GM10248 (cell line): ENCODE measurements around the gene RYK.

Experiments used
- CTCF ChIA-PET: fragments of 300-600 bp; sonication (Branson Sonifier 250); formaldehyde crosslinking; extraction: SDS; loops from one replicate; lab custom pipeline; 2021; ENCODE audit warnings: antibody characterized with exemption; lab: Yijun Ruan, JAX
- POLR2A ChIA-PET: fragments of 350-650 bp; sonication (Branson Sonifier 250); formaldehyde crosslinking; extraction: SDS; loops from one replicate; lab custom pipeline; 2020; ENCODE audit warnings: antibody characterized with exemption; lab: Yijun Ruan, JAX
- DNase-seq: peaks from one replicate; pipeline ENCODE4 v3.0.0; 2012; ENCODE audit errors: extremely low spot score
- TF ChIP-seq, protein P1 (sequence below): IDR thresholded peaks from 2 replicates; pipeline ENCODE4 v1.5.1; 2012; ENCODE audit warnings: mild to moderate bottlenecking, low read depth; ENCODE audit errors: extremely low read depth, missing control alignments, control extremely low read depth

Gene RYK

DNA sequence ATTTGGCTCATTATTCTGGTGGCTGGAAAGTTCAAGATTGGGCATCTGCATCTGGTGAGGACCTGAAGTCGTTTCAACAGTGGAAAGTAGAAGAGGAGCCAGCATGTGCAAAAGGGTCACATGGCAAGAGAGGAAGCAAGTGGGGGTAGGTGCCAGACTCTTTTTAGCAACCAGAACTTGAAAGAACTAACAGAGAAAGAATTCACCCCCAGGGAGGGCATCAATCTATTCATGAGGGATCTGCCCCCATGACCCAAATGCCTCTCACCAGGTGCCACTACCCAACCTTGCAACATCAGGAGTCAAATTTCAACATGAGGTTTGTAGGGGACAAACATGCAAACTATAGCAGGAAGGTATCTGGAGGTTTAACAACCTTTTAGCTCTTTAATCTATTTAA lies 10.3 kb upstream of the RYK start:
- no peak for DNase-seq
- ChIA-PET POLR2A (no interaction called here), CTCF (interaction anchor here (1.9 kb wide), 1 partner anchor 49 kb away, joined by 13 read pairs; no protein-coding TSS in a partner anchor)
- TF ChIP-seq, protein P1, sequence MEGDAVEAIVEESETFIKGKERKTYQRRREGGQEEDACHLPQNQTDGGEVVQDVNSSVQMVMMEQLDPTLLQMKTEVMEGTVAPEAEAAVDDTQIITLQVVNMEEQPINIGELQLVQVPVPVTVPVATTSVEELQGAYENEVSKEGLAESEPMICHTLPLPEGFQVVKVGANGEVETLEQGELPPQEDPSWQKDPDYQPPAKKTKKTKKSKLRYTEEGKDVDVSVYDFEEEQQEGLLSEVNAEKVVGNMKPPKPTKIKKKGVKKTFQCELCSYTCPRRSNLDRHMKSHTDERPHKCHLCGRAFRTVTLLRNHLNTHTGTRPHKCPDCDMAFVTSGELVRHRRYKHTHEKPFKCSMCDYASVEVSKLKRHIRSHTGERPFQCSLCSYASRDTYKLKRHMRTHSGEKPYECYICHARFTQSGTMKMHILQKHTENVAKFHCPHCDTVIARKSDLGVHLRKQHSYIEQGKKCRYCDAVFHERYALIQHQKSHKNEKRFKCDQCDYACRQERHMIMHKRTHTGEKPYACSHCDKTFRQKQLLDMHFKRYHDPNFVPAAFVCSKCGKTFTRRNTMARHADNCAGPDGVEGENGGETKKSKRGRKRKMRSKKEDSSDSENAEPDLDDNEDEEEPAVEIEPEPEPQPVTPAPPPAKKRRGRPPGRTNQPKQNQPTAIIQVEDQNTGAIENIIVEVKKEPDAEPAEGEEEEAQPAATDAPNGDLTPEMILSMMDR: no peak

DNA sequence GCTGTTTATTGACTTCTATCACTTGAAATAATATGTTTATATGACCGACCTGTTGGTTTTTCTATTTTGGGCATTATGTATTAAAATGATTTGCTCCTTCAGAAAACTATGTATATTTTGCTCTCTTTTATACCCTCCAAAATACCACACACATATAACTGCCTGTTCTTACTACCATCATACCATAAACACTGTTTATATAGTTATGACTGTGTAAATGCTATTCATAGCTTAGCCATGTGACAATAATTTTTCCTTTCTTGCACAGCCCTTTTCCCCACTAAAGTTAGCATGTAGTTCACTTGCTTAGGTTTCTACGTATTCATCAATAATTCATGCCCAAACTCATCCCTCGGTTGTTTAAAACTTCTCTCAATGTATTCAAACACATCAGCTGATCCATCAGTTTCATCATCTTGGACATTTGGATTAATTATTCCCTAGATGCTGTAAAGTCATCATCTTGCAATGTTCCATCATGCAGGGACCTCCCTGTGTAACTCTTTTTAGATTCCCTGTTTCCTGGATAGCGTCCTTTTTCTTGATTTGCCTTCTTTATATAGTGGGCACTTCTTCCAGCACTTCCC lies 8.2 kb upstream of the RYK start:
- TF ChIP-seq, protein P1: no peak
- ChIA-PET POLR2A (no interaction called here), CTCF (interaction anchor here (0.6 to 1.2 kb wide), 2 partner anchors 46 to 47 kb away, joined by 3 to 4 read pairs; no protein-coding TSS in a partner anchor)
- no peak for DNase-seq

DNA sequence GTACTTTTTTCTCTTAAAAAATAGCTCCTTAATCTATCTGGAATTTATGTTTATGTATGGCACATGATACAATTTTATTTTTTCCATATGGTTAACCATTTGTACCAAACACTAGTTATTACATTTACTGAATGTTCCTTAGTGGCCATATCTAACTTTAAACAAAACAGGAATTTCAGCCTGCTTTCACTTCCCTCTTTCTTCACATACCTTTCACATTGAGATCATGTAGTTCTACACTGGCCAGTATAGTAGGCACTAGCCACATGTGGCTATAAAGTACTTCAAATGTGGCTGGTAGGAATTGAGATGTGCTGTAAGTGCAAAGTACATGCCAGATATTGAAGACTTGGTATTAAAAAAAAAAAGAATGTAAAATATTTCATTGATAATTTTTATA lies 4.7 kb upstream of the RYK start:
- POLR2A ChIA-PET: no interaction called here
- no peak for DNase-seq
- TF ChIP-seq, protein P1: no peak
- CTCF ChIA-PET: interaction anchor here (1.0 to 1.5 kb wide), 2 partner anchors 16 to 42 kb away, joined by 3 to 4 read pairs; no protein-coding TSS in a partner anchor

DNA sequence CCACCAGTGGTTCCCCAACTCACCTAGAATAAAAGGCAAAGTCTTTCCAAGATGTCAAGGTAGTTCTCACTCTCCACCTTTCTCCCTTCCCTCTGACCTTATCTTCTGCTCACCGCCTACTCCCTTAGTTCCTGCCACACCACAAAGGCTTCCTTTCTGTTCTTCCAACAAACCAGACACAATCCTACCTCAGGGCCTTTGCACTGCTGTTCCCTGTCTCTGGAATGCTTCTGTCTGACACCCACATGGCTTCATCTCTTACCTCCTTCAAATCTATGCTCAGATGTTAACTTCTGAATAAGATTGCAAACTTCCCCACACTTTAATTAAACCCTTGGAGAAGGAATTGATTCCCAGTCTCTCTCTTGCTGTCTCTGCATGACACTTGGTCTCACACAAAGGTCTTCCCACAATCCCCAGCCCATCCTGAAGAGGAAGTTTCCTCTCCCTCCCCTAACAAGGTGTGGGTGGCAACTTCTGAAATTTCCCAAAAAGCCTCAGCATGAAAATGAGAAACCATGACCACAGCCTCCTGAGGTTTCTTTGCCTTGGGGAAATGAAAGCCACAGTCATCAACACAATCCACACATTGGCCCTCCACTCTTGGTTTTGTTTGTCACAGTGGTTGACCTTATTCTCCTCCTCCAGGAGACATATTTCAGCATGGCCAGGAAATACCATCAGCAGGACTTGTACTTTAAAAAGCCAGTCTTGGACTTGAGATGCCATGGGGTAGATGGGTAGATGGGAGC lies 3.0 kb upstream of the RYK start:
- ChIA-PET CTCF (interaction anchor here (0.9 to 1.0 kb wide), 2 partner anchors 10 to 41 kb away, joined by 3 to 4 read pairs; no protein-coding TSS in a partner anchor), POLR2A (no interaction called here)
- no peak for DNase-seq
- TF ChIP-seq, protein P1: no peak

DNA sequence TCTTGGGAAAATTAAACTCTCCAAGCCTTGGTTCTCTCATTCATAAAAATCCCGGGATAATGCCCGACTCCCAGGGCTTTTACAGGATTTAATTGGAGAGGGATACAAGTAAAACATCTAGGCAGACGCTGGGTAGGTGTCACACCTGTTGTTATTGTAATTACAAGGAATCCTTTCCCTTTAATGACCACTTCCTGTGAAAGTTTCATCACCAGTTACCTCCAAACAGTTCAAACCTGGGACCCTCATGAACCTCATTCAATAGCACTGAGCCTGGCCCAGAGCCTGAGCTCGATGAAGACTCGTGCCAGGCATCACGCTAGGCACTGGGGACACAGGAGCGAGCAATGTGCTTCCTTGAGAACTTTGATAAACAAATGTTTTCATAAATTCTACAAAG lies 2.1 kb upstream of the RYK start:
- POLR2A ChIA-PET: interaction anchor here (0.6 kb wide), 1 partner anchor 777 kb away, joined by 3 read pairs; no protein-coding TSS in a partner anchor
- CTCF ChIA-PET: interaction anchor here (0.9 to 1.0 kb wide), 2 partner anchors 9 to 40 kb away, joined by 3 to 4 read pairs; no protein-coding TSS in a partner anchor
- TF ChIP-seq, protein P1: no peak
- DNase-seq: no peak

DNA sequence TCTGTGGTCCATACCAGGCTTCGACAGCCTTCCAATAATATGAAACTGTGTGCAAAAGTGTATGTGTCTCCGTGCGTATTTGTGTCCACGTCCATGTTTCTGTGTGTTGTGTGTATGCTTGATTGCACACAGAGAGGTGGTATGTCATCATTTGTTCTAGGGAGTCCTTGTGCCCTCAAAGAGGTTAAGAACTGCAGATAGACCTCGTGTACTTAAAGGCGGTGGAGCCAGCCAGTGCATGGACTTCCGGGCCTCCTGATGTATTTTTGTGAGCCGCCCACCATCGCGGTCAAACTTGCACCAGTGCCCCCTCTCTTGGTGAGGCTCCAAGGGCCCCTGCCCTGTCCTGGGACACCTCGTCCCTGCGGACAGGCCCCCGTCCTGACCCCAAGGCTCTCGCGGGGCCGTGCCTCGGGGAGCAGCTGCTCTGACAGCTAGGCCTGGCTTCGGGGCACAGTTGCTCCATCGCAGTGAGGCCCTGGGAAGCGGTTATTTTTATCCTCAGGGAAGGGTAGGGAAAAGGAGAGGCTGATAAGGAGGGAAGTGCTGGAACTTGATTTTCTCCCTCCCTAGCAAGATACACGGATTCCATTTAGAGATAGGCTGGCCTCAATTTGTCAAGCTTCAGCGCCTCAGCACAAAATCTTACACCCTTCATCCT lies 1.2 kb upstream of the RYK start:
- no peak for DNase-seq
- ChIA-PET CTCF (no interaction called here), POLR2A (interaction anchor here (0.6 kb wide), 1 partner anchor 776 kb away, joined by 3 read pairs; no protein-coding TSS in a partner anchor)
- TF ChIP-seq, protein P1: no peak
